Panc1 (cell line): ENCODE data around the gene KCNK5. TPM values are rescaled to one million over a fixed set of nuclear protein-coding genes. Genes with fewer than 3 reads are reported as not detected.

ENCODE experiments used
- ATAC-seq: fragments of 200-7000 bp; cut with Tn5 transposase; 2 replicates; pipeline ENCODE4 v1.9.1; 2020; ENCODE audit warnings: mild to moderate bottlenecking, moderate library complexity
- BruUV-seq: library from RNA; stranded (reverse); fragments of 400-500 nt; replicated peaks from 2 replicates; lab custom pipeline; 2021; lab: Mats Ljungman, UMichigan
- CTCF ChIA-PET: fragments of 300-600 bp; sonication (Branson Sonifier 250); formaldehyde crosslinking; loops from one replicate; lab custom pipeline; 2022; ENCODE audit warnings: antibody characterized with exemption; lab: Charles Lee
- POLR2A ChIA-PET: fragments of 300-600 bp; sonication (Branson Sonifier 250); formaldehyde crosslinking; loops from one replicate; lab custom pipeline; 2022; ENCODE audit warnings: antibody characterized with exemption; lab: Charles Lee
- DNase-seq: peaks from one replicate; pipeline ENCODE4 v3.0.0-alpha.2; 2010; ENCODE audit warnings: low read depth, low spot score
- H3K27ac ChIP-seq: 2 replicates; pipeline ENCODE4 v1.5.1; 2011; ENCODE audit warnings: mild to moderate bottlenecking, low read length, inconsistent platforms
- H3K27me3 ChIP-seq: fragments of 200-500 bp; sonication (Bioruptor generic); 2 replicates; pipeline ENCODE4 v1.6.0; 2014; ENCODE audit warnings: low read length, inconsistent platforms; ENCODE audit not compliant: control insufficient read depth, insufficient read depth
- H3K36me3 ChIP-seq: fragments of 200-500 bp; sonication (Bioruptor generic); 2 replicates; pipeline ENCODE4 v1.5.1; 2014; ENCODE audit warnings: inconsistent platforms, mild to moderate bottlenecking, low read length, moderate library complexity; ENCODE audit not compliant: control insufficient read depth, insufficient read depth
- H3K4me1 ChIP-seq: 2 replicates; pipeline ENCODE4 v1.5.1; 2011; ENCODE audit warnings: inconsistent platforms, mild to moderate bottlenecking, low read length, moderate library complexity; ENCODE audit not compliant: control insufficient read depth, insufficient read depth
- H3K4me3 ChIP-seq, 2 experiments: 2 replicates each; pipeline ENCODE4 v1.5.1; 2011 to 2012; ENCODE audit warnings: low read depth in 2 of 2, low read length in 2 of 2, mild to moderate bottlenecking in 2 of 2, inconsistent platforms in 1 of 2, moderate library complexity in 1 of 2
- H3K9me3 ChIP-seq: fragments of 200-500 bp; sonication (Bioruptor generic); 2 replicates; pipeline ENCODE4 v1.5.1; 2014; ENCODE audit warnings: low read depth, mild to moderate bottlenecking, inconsistent platforms, low read length, moderate library complexity; ENCODE audit not compliant: control insufficient read depth, insufficient read depth
- CTCF ChIP-seq: fragments of 450-650 bp; IDR thresholded peaks from 2 replicates; pipeline ENCODE4 v1.5.1; 2017; ENCODE audit warnings: mild to moderate bottlenecking
- POLR2AphosphoS5 ChIP-seq: IDR thresholded peaks from 2 replicates; pipeline ENCODE4 v1.6.1; 2012; ENCODE audit warnings: mild to moderate bottlenecking, low read depth, low read length, moderate library complexity
- REST ChIP-seq, 2 experiments: IDR thresholded peaks; 2 replicates each; pipeline ENCODE4 v1.6.1; 2011 to 2012; ENCODE audit warnings: low read depth in 2 of 2, control low read depth in 1 of 2, low read length in 1 of 2, mild to moderate bottlenecking in 1 of 2, moderate library complexity in 1 of 2; ENCODE audit not compliant: insufficient read depth in 1 of 2
- SIN3A ChIP-seq: IDR thresholded peaks from 2 replicates; pipeline ENCODE4 v1.6.1; 2012; ENCODE audit warnings: low read depth, mild to moderate bottlenecking, low read length, moderate library complexity, borderline replicate concordance; ENCODE audit not compliant: insufficient read depth
- TCF7L2 ChIP-seq: IDR thresholded peaks from 2 replicates; pipeline ENCODE4 v1.6.1; 2011; ENCODE audit warnings: mild to moderate bottlenecking, low read depth, low read length, inconsistent platforms
- in situ Hi-C: cut with HindIII; loops from 2 replicates; pipeline ENCODE4 v1.10.0; 2016; ENCODE audit warnings: low sequenced_read_pairs, low pct_unique_long_range_greater_than_20kb
- intact Hi-C: fragments of 100-400 bp; cut with micrococcal nuclease; formaldehyde crosslinking; loops from one replicate; pipeline ENCODE4 v1.10.0; 2022; ENCODE audit not compliant: unreplicated experiment
- total RNA-seq: library from RNA; stranded (reverse); gene quantifications from one replicate; pipeline ENCODE4 v1.2.1, GENCODE V29; 2021; ENCODE audit not compliant: unreplicated experiment

Gene KCNK5
- total RNA-seq, 1 experiment from 2014 or later, result 0.77 TPM

- H3K4me3 ChIP-seq, result no peak overlapping the region
- no peak overlapping the region for H3K27ac ChIP-seq
- ATAC-seq, result no peak
- in situ Hi-C loops, result no loop called here
- no TSS peak for BruUV-seq
- ChIA-PET CTCF (no interaction called here), POLR2A (no interaction called here)
- H3K9me3 ChIP-seq, result no peaks in the 10 kb centered on the region
- TF ChIP-seq TCF7L2 (no peak), REST (IDR thresholded peaks at IDR 0.05; ENCODE audit: insufficient read depth in 1 of 2, low read depth in 2 of 2, low read length in 1 of 2) (no peak), CTCF (no peak), SIN3A (no peak), POLR2AphosphoS5 (no peak)
- no peaks in the 10 kb centered on the region for H3K4me1 ChIP-seq
- no peaks in the 10 kb centered on the region for H3K36me3 ChIP-seq
- intact Hi-C loops, result no loop called here
- H3K27me3 ChIP-seq, result peaks cover 5% of the 10 kb centered on the region; the same call in 1 of the 2 replicates
- no peak for DNase-seq
Observed at GRCh38 chr6:39254999-39255535, 25.8 kb upstream of the KCNK5 start.

GRCh38 chr6:39251406-39251805 lies 22.1 kb upstream of the KCNK5 start:
- ATAC-seq (no peak), DNase-seq (no peak)
- ChIA-PET POLR2A (no interaction called here), CTCF (no interaction called here)
- no peak overlapping the region for H3K27ac ChIP-seq
- no peaks in the 10 kb centered on the region for H3K4me1 ChIP-seq
- intact Hi-C loops, result no loop called here
- no peak overlapping the region for H3K4me3 ChIP-seq
- no peaks in the 10 kb centered on the region for H3K9me3 ChIP-seq
- no peaks in the 10 kb centered on the region for H3K36me3 ChIP-seq
- in situ Hi-C loops, result no loop called here
- no peak for TF ChIP-seq TCF7L2
- no peak for TF ChIP-seq SIN3A
- TF ChIP-seq REST (IDR thresholded peaks at IDR 0.05; ENCODE audit: insufficient read depth in 1 of 2, low read depth in 2 of 2, low read length in 1 of 2), result no peak
- TF ChIP-seq POLR2AphosphoS5, result no peak
- no peak for TF ChIP-seq CTCF
- H3K27me3 ChIP-seq, result peaks cover 5% of the 10 kb centered on the region; the same call in 1 of the 2 replicates
- no TSS peak for BruUV-seq
